Measurements from ENCODE around the gene GALNT2. TPM values are rescaled to one million over a fixed set of nuclear protein-coding genes. Genes with fewer than 3 reads are reported as not detected.

GALNT2 gene
- total RNA-seq, 3 donors from 2014 or later, result 29.5 to 59.1 (median 55.2) TPM

- Histone ChIP-seq H3K36me3 (ENCODE audit: low read depth) (no peaks in the 10 kb centered on the region), H3K9me3 (no peaks in the 10 kb centered on the region), H3K4me3 (no peak overlapping the region), H3K4me1 (ENCODE audit: low read depth) (peaks cover 9% of the 10 kb centered on the region)
- no peak for TF ChIP-seq CTCF (IDR thresholded peaks at IDR 0.05)
- intact Hi-C loops (cut with DNase I, micrococcal nuclease), result no loop called here
- DNase-seq (no peak), ATAC-seq (no peak)
These were observed 228.3 kb downstream of the GALNT2 start for GRCh38 chr1:230295367-230295766.

- Histone ChIP-seq H3K4me1 (ENCODE audit: low read depth) (peaks cover 9% of the 10 kb centered on the region), H3K4me3 (no peak overlapping the region), H3K36me3 (ENCODE audit: low read depth) (no peaks in the 10 kb centered on the region), H3K9me3 (no peaks in the 10 kb centered on the region)
- intact Hi-C loops (cut with DNase I, micrococcal nuclease), result no loop called here
- no peak for TF ChIP-seq CTCF (IDR thresholded peaks at IDR 0.05)
- DNase-seq (peak in 2 of 3 donors; percentile 56 to 76), ATAC-seq (peak; percentile 94)
These were observed 232.4 kb downstream of the GALNT2 start for GRCh38 chr1:230299191-230300006.

GRCh38 chr1:230300322-230301301 is 233.6 kb downstream of the GALNT2 start:
- peak; percentile 34 for ATAC-seq
- Histone ChIP-seq H3K9me3 (no peaks in the 10 kb centered on the region), H3K36me3 (ENCODE audit: low read depth) (no peaks in the 10 kb centered on the region), H3K4me1 (ENCODE audit: low read depth) (peaks cover 9% of the 10 kb centered on the region), H3K4me3 (no peak overlapping the region)
- TF ChIP-seq CTCF (IDR thresholded peaks at IDR 0.05), result no peak
- intact Hi-C loops (cut with DNase I, micrococcal nuclease), result no loop called here
- DNase-seq, result no peak

GRCh38 chr1:230301322-230301721 is 234.3 kb downstream of the GALNT2 start:
- TF ChIP-seq CTCF (IDR thresholded peaks at IDR 0.05), result no peak
- no peak overlapping the region for H3K4me3 ChIP-seq
- H3K9me3 ChIP-seq, result no peaks in the 10 kb centered on the region
- peaks cover 9% of the 10 kb centered on the region for H3K4me1 ChIP-seq (ENCODE audit: low read depth)
- intact Hi-C loops (cut with DNase I, micrococcal nuclease), result no loop called here
- no peak for ATAC-seq
- H3K36me3 ChIP-seq (ENCODE audit: low read depth), result no peaks in the 10 kb centered on the region
- DNase-seq, result no peak

- ATAC-seq, result no peak
- intact Hi-C loops (cut with DNase I, micrococcal nuclease), result no loop called here
- H3K36me3 ChIP-seq (ENCODE audit: low read depth), result no peaks in the 10 kb centered on the region
- H3K4me3 ChIP-seq, result no peak overlapping the region
- DNase-seq, result no peak
- peaks cover 9% of the 10 kb centered on the region for H3K4me1 ChIP-seq (ENCODE audit: low read depth)
- H3K9me3 ChIP-seq, result no peaks in the 10 kb centered on the region
- no peak for TF ChIP-seq CTCF (IDR thresholded peaks at IDR 0.05)
These were observed 234.8 kb downstream of the GALNT2 start for GRCh38 chr1:230301822-230302221.

Measured in mucosa of descending colon (tissue), 3 donors.